GM18873 (cell line): ENCODE data around the gene PLAAT2.
"Not testable (repeated sequence)": the region's sequence is repeated elsewhere in the genome, so short reads cannot be mapped to it uniquely, and the experiment has no call there.

ENCODE experiments used
- ATAC-seq: cut with Tn5 transposase; IDR thresholded peaks from one replicate; pipeline ENCODE4 v1.9.1; 2021; ENCODE audit warnings: mild to moderate bottlenecking, moderate library complexity, moderate number of reproducible peaks; ENCODE audit not compliant: unreplicated experiment, low FRiP score

The PLAAT2 gene

GRCh38 chr11:63551091-63551888, 11.9 kb downstream of the PLAAT2 start:
- no peak for ATAC-seq

DNA sequence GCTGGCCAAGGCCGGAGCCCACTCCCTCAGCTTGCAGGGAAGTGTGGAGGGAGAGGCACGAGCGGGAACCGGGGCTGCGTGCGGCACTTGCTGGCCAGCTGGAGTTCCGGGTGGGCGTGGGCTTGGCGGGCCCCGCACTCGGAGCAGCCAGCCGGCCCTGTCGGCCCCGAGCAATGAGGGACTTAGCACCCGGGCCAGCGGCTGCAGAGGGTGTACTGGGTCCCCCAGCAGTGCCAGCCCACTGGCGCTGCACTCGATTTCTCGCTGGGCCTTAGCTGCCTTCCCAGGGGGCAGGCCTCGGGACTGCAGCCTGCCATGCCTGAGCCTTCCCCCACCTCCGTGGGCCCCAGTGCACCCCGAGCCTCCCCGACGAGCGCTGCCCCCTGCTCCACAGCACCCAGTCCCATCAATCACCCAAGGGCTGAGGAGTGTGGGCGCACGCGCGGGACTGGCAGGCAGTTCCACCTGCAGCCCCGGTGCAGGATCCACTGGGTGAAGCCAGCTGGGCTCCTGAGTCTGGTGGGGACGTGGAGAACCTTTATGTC, 13.0 kb downstream of the PLAAT2 start:
- ATAC-seq, result not testable (repeated sequence)

DNA sequence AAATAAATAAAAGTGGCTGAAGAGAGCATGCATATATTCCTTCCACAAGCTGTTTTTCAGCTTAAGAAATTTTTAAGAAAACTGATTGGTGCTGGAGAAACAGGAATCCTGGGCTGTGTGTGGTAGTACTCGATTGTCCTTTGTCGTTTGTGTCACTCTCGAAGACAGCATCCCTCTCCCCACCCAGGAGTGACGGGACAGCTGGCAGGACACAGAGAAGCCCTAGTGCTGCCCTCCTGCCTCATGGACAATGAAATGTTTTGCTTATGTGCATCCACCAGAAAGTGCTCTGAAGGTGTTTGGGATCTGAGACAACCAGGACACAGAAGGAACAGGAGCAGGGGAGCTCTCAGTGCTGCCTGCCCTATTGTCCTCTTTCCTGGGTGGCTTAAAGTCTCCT, 13.8 kb downstream of the PLAAT2 start:
- no peak for ATAC-seq

- ATAC-seq, result no peak
Measured at GRCh38 chr11:63548178-63548577, 15.0 kb downstream of the PLAAT2 start.

- no peak for ATAC-seq
Measured at GRCh38 chr11:63547061-63547460, 16.1 kb downstream of the PLAAT2 start.

- no peak for ATAC-seq
Measured at GRCh38 chr11:63543711-63544110, 19.5 kb downstream of the PLAAT2 start.

GRCh38 chr11:63542506-63542905, 20.7 kb downstream of the PLAAT2 start:
- ATAC-seq, result not testable (repeated sequence)

DNA sequence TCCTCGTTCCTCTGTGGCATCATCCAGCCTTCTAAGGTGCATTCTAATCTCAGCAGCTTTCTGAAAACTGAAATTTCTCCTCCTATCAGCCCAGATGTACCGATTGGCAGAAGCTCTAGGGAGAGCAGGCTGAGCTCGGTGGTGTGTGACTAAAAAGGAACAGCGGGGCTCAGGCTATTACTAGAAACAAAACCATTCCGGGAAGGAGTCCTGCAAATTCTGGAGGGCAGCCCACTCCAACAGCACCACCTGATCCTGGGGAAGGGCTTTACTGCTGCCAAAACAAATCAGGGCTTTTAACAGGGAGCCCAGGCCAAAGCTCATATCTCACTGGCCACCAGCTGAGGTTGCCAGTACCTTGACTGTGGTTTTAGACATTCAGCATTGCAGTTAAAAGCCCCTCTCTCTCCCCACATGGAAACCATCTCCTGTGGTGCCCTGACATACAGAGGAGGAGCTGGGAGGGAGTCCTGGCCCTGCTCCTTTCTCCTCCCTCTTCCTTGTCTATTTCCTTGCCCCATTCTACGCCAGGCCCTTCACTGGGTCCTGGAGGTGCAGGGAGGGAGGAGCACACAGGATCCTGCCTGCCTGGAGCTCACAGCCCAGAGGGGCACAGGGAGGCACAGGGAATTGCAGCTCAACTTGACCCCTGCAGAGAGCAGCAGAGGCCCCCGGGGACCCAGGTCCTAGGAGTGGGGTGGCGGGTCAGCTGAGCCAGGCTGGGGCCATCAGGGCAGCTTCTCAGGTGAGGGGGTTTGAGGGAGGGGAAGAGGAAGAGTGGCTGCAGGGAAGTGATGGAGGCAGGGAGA, 25.7 kb downstream of the PLAAT2 start:
- no peak for ATAC-seq

DNA sequence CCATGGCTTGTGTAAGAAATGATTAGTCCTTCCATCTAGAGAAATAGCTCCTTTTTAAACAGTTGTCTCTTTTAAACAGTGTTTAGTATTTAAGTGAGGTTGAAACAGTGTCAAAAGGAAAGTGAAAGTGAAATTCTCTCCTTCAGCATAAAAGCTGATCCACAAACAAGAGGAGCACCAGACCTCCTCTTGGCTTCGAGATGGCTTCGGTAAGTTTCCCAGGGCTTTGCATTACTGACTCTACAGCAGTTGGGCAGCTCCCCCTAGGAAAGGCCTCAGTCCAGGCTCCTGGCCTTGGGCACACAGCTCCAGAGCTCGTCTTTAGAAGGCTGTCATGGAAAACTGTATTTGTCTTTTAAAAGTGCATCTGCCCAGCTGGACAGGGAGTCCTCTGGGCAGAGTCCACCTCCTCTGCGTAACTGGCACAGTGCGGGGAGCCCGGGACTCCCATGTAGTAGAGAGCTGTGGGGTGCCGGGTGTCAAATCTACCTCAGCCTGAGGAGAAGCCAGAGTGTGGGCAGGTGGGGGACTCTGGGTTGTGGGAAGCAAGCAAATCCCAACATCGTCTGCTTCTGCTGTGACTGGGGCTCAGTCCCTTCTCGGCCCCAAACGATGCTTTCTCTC, 26.4 kb downstream of the PLAAT2 start, which contains the start of gene PLAAT4:
Gene PLAAT4, plus strand, starts transcription at position 140 of the 624 bp plus-strand sequence. Its CDS starts 61 bp downstream, at position 201.
- no peak for ATAC-seq

DNA sequence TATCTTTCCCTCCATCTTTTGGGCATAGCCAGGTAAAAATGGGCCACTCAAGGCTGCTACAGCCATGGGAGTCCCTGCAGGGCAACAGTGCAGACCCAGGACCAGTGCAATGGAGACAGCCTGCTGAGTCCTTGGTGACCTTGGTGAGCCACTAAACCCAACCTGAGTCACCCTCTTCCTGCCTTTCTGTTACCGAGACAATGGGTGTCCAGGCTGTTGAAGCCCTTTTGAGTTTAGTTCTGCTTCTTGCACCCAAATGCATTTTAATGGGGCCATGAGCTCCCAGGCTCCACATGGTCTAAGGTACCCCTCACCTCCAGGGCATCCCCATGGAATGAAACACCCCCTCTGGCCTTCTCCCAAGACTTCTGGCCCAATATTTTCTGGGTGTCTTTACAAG, 27.4 kb downstream of the PLAAT2 start:
- no peak for ATAC-seq

DNA sequence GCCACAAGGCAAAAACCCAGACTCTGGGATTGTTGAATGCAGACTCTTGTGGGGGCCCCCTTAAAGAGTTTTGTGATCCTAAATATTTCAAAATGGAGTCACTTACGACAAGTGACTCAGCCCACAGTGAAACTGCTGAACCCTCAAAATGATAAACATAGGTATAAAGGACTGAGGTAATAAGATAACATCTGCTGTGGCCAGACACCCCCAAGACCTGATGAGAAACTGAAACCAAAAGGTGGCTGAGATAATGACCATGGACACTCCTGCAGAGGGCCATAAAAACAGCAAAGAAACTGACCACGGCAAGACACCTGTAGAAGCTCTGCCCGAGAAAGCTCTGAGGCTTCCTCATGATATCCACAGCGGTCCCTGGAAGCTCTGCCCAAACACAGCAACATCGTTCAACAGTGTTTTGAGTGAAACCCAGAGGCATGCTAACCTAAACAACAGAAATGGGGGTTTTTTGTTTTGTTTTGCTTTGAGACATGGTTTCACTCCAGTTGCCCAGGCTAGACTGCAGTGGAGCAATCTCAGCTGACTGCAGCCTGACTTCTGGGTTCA, 28.2 kb downstream of the PLAAT2 start:
- ATAC-seq, result no peak

DNA sequence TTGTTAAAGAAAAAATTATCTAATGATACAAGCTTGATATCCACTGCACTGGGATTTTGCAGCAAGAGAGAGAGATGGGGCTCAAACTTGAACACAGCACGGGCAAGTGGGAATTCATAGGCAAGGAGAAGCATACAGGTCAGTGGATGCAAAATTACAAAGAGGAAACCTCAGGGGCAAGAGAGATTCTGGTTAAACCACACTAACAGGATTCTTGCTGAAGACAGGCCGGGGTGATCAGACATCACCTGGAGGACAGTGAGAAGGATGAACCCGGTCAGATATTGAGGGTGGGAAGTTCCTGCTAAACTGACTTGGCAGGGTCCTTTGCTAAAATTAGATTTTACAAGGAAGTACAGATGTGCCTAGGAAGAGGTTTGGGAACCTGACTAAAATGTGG, 29.1 kb downstream of the PLAAT2 start:
- ATAC-seq, result no peak

GRCh38 chr11:63532799-63533475, 30.2 kb downstream of the PLAAT2 start:
- no peak for ATAC-seq

GRCh38 chr11:63532117-63532516, 31.1 kb downstream of the PLAAT2 start:
- ATAC-seq, result no peak

GRCh38 chr11:63531074-63531792, 31.9 kb downstream of the PLAAT2 start:
- ATAC-seq, result peak; percentile 71

GRCh38 chr11:63530021-63530420, 33.2 kb downstream of the PLAAT2 start:
- no peak for ATAC-seq

DNA sequence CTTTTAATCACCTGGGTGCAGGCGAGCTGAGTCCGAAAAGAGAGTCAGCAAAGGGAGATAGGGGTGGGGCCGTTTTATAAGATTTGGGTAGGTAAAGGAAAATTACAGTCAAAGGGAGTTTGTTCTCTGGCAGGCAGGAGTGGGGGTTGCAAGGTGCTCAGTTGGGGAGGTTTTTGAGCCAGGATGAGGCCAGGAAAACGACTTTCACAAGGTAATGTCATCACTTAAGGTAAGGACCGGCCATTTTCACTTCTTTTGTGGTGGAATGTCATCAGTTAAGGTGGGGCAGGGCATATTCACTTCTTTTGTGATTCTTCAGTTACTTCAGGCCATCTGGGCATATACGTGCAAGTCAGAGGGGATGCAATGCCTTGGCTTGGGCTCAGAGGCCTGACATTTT, 33.8 kb downstream of the PLAAT2 start:
- not testable (repeated sequence) for ATAC-seq

DNA sequence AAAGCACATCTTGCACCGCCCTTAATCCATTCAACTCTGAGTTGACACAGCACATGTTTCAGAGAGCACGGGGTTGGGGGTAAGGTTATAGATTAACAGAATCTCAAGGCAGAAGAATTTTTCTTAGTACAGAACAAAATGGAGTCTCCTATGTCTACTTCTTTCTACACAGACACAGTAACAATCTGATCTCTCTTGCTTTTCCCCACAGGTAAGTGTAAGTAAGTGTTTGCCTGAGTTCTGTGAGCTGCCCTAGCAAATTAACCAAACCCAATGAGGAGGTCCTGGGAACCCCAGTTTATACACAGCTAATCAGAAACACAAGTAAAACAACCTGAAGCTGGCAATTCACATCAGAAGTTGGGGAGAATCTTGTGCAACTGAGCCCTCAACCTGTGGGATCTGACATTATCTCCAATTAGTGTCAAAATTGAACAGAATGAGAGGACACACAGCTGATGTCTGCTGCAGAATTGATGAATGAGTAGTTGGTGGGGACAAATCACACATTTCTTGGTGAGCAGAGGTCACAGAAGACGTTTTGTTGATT, 34.4 kb downstream of the PLAAT2 start:
- ATAC-seq, result not testable (repeated sequence)

DNA sequence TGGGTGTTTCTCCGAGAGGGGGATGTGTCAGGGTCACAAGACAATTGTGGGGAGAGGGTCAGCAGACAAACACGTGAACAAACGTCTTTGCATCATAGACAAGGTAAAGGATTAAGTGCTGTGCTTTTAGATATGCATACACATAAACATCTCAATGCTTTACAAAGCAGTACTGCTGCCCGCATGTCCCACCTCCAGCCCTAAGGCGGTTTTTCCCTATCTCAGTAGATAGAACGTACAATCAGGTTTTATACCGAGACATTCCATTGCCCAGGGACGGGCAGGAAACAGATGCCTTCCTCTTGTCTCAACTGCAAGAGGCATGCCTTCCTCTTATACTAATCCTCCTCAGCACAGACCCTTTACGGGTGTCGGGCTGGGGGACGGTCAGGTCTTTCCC, 35.0 kb downstream of the PLAAT2 start:
- ATAC-seq, result not testable (repeated sequence)
